ENCODE results near the gene MAP7. TPM values are rescaled to one million over a fixed set of nuclear protein-coding genes. Genes with fewer than 3 reads are reported as not detected.

The MAP7 gene
- total RNA-seq, 1 donor = 1.4 TPM

DNA sequence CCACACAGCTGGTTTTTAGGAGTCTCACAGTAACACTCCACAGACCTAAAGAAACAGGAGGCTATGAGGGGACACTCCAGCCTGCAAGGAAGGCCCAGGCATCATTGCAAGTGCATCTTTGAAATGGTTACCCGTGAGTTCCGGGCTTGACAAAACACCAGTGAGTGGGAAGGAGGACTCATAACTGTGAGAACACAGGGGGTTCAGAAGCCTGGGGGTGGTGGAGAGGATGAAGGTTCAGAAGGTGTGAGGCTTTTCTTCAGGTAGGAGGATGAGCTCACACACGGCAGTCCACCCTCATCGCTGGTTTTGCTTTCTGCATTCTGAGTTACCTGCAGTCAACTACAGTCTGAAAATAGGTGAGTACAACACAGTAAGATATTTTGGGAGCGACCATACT, 39.9 kb downstream of the MAP7 start:
- H3K4me2 ChIP-seq (ENCODE audit: insufficient read depth, low read length) = no peak overlapping the region
- H3K4me3 ChIP-seq (ENCODE audit: insufficient read depth, low read length) = no peak overlapping the region
- no peaks in the 10 kb centered on the region for H3K36me3 ChIP-seq (ENCODE audit: insufficient read depth, low read length)
- H3K27me3 ChIP-seq (ENCODE audit: insufficient read depth, low read length) = no peaks in the 10 kb centered on the region
- H2AFZ ChIP-seq (ENCODE audit: low read length) = no peak overlapping the region
- H3K27ac ChIP-seq (ENCODE audit: low read depth, low read length) = no peak overlapping the region
- DNase-seq (ENCODE audit: insufficient read length, low spot score, missing footprints) = no peak
- H3K4me1 ChIP-seq (ENCODE audit: insufficient read depth, low read length) = no peaks in the 10 kb centered on the region
- H4K20me1 ChIP-seq (ENCODE audit: insufficient read depth, low read length) = no peaks in the 10 kb centered on the region
- no peaks in the 10 kb centered on the region for H3K9me3 ChIP-seq (ENCODE audit: low read depth, low read length)
- no peaks in the 10 kb centered on the region for H3K79me2 ChIP-seq (ENCODE audit: insufficient read depth, low read length)
- TF ChIP-seq, protein P1, sequence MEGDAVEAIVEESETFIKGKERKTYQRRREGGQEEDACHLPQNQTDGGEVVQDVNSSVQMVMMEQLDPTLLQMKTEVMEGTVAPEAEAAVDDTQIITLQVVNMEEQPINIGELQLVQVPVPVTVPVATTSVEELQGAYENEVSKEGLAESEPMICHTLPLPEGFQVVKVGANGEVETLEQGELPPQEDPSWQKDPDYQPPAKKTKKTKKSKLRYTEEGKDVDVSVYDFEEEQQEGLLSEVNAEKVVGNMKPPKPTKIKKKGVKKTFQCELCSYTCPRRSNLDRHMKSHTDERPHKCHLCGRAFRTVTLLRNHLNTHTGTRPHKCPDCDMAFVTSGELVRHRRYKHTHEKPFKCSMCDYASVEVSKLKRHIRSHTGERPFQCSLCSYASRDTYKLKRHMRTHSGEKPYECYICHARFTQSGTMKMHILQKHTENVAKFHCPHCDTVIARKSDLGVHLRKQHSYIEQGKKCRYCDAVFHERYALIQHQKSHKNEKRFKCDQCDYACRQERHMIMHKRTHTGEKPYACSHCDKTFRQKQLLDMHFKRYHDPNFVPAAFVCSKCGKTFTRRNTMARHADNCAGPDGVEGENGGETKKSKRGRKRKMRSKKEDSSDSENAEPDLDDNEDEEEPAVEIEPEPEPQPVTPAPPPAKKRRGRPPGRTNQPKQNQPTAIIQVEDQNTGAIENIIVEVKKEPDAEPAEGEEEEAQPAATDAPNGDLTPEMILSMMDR (IDR thresholded peaks at IDR 0.05; ENCODE audit: extremely low read depth, low read depth, low read length) = no peak

DNA sequence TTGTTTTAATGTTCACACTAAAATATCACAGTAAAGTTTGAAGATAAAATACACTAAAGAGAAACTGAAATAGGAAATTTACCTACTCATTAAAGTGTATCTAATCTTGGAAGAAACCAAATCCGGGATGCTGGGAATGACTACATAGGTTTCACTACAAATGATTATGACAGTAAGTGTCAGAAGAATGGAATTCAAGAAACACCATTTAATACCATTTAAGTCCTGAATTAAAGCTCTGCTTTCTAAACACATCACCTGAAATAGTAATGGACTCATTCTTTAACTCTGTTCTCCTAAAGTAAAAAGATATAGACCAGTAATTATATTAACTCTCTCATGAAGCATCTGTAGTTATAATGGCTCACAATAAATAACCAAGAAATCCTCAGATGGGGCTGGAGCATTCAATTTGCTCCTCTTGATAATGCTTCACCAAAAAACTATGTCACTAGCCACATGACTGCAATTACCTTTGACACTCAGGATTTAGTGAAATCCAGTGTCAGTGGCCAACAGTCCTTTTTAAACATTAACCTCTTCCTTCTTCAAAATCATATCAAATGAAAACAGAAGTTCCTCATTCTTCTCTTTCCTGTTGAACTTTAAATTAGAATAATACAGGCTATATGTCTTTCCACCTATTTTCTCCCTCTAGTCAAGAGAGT, 41.4 kb downstream of the MAP7 start:
- no peaks in the 10 kb centered on the region for H3K4me1 ChIP-seq (ENCODE audit: insufficient read depth, low read length)

DNA sequence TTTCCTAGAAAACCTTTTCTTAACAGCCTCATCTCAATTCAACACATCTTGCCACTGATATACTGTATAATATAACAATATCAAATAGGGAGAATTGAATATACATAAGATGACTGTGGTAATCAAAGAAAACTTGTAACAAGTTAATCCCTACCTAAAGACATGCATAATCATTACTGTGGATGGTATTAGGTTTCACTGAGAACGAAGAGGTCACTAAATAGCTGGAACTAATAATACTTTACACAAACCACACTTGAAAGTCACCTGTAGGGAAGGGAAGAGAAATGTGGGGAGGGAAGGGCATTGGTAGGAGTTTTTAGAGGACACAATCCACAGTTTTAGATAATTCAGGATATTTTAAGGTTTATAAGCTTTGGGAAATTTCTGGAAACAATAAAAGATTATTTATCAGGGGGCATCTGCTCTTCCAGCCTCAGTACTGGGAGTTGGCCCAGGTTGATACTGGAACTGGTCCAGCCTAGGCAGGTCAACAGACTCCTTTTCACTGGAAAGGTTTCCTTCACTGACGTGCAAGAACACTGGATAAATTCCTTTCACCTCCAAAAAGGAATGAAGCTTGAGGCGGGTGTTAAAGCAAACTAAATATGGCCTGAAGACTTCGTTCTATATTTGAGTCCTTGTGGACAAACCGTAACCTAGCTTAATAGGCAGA, 44.0 kb downstream of the MAP7 start:
- no peak overlapping the region for H3K4me3 ChIP-seq (ENCODE audit: insufficient read depth, low read length)

More for the DNA sequence above, 41.4 kb downstream of the MAP7 start:
- Histone ChIP-seq H2AFZ (ENCODE audit: low read length) (no peak overlapping the region), H3K9me3 (ENCODE audit: low read depth, low read length) (no peaks in the 10 kb centered on the region), H4K20me1 (ENCODE audit: insufficient read depth, low read length) (no peaks in the 10 kb centered on the region), H3K36me3 (ENCODE audit: insufficient read depth, low read length) (no peaks in the 10 kb centered on the region), H3K27ac (ENCODE audit: low read depth, low read length) (no peak overlapping the region), H3K4me3 (ENCODE audit: insufficient read depth, low read length) (no peak overlapping the region), H3K27me3 (ENCODE audit: insufficient read depth, low read length) (no peaks in the 10 kb centered on the region), H3K79me2 (ENCODE audit: insufficient read depth, low read length) (no peaks in the 10 kb centered on the region), H3K4me2 (ENCODE audit: insufficient read depth, low read length) (no peak overlapping the region)
- TF ChIP-seq, protein P1 (IDR thresholded peaks at IDR 0.05; ENCODE audit: extremely low read depth, low read depth, low read length) = no peak
- no peak for DNase-seq (ENCODE audit: insufficient read length, low spot score, missing footprints)

More for the DNA sequence above, 44.0 kb downstream of the MAP7 start:
- Histone ChIP-seq H4K20me1 (ENCODE audit: insufficient read depth, low read length) (no peaks in the 10 kb centered on the region), H3K9me3 (ENCODE audit: low read depth, low read length) (no peaks in the 10 kb centered on the region), H3K79me2 (ENCODE audit: insufficient read depth, low read length) (no peaks in the 10 kb centered on the region), H3K4me1 (ENCODE audit: insufficient read depth, low read length) (no peaks in the 10 kb centered on the region), H2AFZ (ENCODE audit: low read length) (no peak overlapping the region), H3K4me2 (ENCODE audit: insufficient read depth, low read length) (no peak overlapping the region), H3K36me3 (ENCODE audit: insufficient read depth, low read length) (no peaks in the 10 kb centered on the region), H3K27me3 (ENCODE audit: insufficient read depth, low read length) (no peaks in the 10 kb centered on the region), H3K27ac (ENCODE audit: low read depth, low read length) (no peak overlapping the region)
- TF ChIP-seq, protein P1 (IDR thresholded peaks at IDR 0.05; ENCODE audit: extremely low read depth, low read depth, low read length) = no peak
- DNase-seq (ENCODE audit: insufficient read length, low spot score, missing footprints) = no peak

All from osteoblast (primary cell).